Measurements from ENCODE around the gene ALG11. TPM values are rescaled to one million over a fixed set of nuclear protein-coding genes. Genes with fewer than 3 reads are reported as not detected.
A peak's percentile ranks its signal among the peaks of the same experiment; 100 is the strongest.
"Not testable (repeated sequence)": the region's sequence is repeated elsewhere in the genome, so short reads cannot be mapped to it uniquely, and the experiment has no call there.

ALG11 gene
- total RNA-seq, 1 experiment from 2014 or later, result 30.9 TPM

DNA sequence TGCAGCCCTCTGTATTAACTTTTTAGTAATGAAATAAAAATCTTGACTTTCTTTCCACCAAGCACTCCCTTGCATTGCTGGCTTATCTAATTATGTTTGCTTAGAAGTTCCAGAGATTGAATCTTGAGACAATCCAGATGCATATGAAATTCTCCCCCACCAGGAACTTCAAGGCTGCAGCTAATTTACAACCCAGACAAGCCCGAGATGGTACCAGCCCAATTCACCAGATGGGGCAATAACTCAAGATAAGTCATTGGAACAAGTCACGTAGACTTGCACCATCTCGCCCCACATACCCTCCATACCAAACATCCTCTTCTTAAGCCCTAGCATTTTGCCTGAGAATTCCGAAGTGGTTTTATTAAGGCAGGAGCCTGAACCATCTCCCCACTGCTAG lies 41.3 kb downstream of the ALG11 start:
- no TSS peak for BruUV-seq (replicated peaks)
- H3K4me3 ChIP-seq (ENCODE audit: low read depth, low read length, poor library complexity, severe bottlenecking), result no peak overlapping the region
- TF ChIP-seq, protein P1, sequence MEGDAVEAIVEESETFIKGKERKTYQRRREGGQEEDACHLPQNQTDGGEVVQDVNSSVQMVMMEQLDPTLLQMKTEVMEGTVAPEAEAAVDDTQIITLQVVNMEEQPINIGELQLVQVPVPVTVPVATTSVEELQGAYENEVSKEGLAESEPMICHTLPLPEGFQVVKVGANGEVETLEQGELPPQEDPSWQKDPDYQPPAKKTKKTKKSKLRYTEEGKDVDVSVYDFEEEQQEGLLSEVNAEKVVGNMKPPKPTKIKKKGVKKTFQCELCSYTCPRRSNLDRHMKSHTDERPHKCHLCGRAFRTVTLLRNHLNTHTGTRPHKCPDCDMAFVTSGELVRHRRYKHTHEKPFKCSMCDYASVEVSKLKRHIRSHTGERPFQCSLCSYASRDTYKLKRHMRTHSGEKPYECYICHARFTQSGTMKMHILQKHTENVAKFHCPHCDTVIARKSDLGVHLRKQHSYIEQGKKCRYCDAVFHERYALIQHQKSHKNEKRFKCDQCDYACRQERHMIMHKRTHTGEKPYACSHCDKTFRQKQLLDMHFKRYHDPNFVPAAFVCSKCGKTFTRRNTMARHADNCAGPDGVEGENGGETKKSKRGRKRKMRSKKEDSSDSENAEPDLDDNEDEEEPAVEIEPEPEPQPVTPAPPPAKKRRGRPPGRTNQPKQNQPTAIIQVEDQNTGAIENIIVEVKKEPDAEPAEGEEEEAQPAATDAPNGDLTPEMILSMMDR (conservative IDR thresholded peaks at IDR 0.05; ENCODE audit: low read depth, low read length), result no peak
- no peak for TF ChIP-seq EZH2 (IDR thresholded peaks at IDR 0.05; ENCODE audit: borderline replicate concordance, low read depth, low read length, poor library complexity, severe bottlenecking)
- H3K9me3 ChIP-seq (ENCODE audit: low read depth, low read length, poor library complexity, severe bottlenecking), result no peaks in the 10 kb centered on the region
- H3K27me3 ChIP-seq (replicated peaks; ENCODE audit: insufficient read depth, low read depth, low read length, poor library complexity), result no peaks in the 10 kb centered on the region
- H3K4me1 ChIP-seq (ENCODE audit: insufficient read depth, low read length, poor library complexity, severe bottlenecking), result no peaks in the 10 kb centered on the region
- intact Hi-C loops (cut with micrococcal nuclease; ENCODE audit: unreplicated experiment), result no loop called here
- DNase-seq (ENCODE audit: low spot score), result no peak
- no peaks in the 10 kb centered on the region for H3K36me3 ChIP-seq (ENCODE audit: insufficient read depth, low read length, poor library complexity, severe bottlenecking)
- H3K27ac ChIP-seq (ENCODE audit: low read depth, low read length, poor library complexity, severe bottlenecking), result no peak overlapping the region
- POLR2A ChIA-PET (ENCODE audit: low non-redundant PET), result no interaction called here
- CTCF ChIA-PET, result no interaction called here

DNA sequence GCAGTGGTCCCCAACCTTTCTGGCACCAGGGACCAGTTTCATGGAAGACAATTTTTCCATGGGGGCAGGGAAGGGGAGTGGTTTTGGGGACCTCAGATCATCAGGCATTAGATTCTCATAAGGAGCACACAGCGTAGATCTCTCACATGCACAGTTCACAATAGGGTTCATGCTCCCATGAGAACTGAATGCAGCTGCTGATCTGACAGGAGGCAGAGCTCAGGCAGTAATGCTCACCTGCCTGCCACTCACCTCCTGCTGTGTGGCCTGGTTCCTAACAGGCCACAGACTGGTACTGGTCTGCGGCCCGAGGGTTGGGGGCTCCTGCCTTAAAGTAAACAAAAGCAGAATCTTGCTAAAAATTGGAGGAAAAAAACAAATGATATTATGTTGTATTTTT lies 48.9 kb downstream of the ALG11 start:
- H3K4me3 ChIP-seq (ENCODE audit: low read depth, low read length, poor library complexity, severe bottlenecking); H3K36me3 ChIP-seq (ENCODE audit: insufficient read depth, low read length, poor library complexity, severe bottlenecking); BruUV-seq (replicated peaks); DNase-seq (ENCODE audit: low spot score); H3K9me3 ChIP-seq (ENCODE audit: low read depth, low read length, poor library complexity, severe bottlenecking); H3K27me3 ChIP-seq (replicated peaks; ENCODE audit: insufficient read depth, low read depth, low read length, poor library complexity); POLR2A ChIA-PET (ENCODE audit: low non-redundant PET); H3K27ac ChIP-seq (ENCODE audit: low read depth, low read length, poor library complexity, severe bottlenecking); intact Hi-C loops (cut with micrococcal nuclease; ENCODE audit: unreplicated experiment): not testable (repeated sequence)
- CTCF ChIA-PET, result interaction anchor here (1.0 kb wide), 1 partner anchor 390 kb away, joined by 4 read pairs; the partner anchor contains the start of gene VPS36
- H3K4me1 ChIP-seq (ENCODE audit: insufficient read depth, low read length, poor library complexity, severe bottlenecking), result peaks cover 12% of the 10 kb centered on the region

DNA sequence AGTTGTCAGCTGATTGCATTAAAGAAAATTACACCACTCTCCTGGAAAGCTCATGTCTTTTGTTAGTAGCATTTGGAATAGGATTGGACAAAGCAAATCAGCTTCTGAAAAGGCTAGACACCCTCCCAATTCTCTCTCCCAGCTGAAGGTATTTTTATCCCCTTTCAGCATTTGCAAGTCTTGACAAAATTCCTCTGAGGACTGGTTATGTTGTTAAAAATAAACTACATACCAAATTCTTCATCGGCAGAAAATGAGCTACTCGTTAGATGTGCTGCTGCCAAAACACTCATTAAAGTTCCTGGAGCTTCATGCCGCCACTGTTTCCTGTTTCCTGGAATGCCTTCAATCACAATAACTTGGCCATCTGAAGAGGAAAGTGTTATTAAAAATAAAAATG lies 49.4 kb downstream of the ALG11 start:
- Histone ChIP-seq H3K9me3 (ENCODE audit: low read depth, low read length, poor library complexity, severe bottlenecking) (peaks cover 9% of the 10 kb centered on the region), H3K36me3 (ENCODE audit: insufficient read depth, low read length, poor library complexity, severe bottlenecking) (no peaks in the 10 kb centered on the region), H3K4me3 (ENCODE audit: low read depth, low read length, poor library complexity, severe bottlenecking) (no peak overlapping the region), H3K4me1 (ENCODE audit: insufficient read depth, low read length, poor library complexity, severe bottlenecking) (peaks cover 12% of the 10 kb centered on the region), H3K27me3 (replicated peaks; ENCODE audit: insufficient read depth, low read depth, low read length, poor library complexity) (no peaks in the 10 kb centered on the region), H3K27ac (ENCODE audit: low read depth, low read length, poor library complexity, severe bottlenecking) (no peak overlapping the region)
- no peak for TF ChIP-seq EZH2 (IDR thresholded peaks at IDR 0.05; ENCODE audit: borderline replicate concordance, low read depth, low read length, poor library complexity, severe bottlenecking)
- TF ChIP-seq, protein P1 (conservative IDR thresholded peaks at IDR 0.05; ENCODE audit: low read depth, low read length), result no peak
- POLR2A ChIA-PET (ENCODE audit: low non-redundant PET), result no interaction called here
- intact Hi-C loops (cut with micrococcal nuclease; ENCODE audit: unreplicated experiment), result no loop called here
- BruUV-seq (replicated peaks), result no TSS peak
- DNase-seq (ENCODE audit: low spot score), result peak; percentile 73
- CTCF ChIA-PET, result interaction anchor here (1.0 kb wide), 1 partner anchor 389 kb away, joined by 4 read pairs; the partner anchor contains the start of gene VPS36

DNA sequence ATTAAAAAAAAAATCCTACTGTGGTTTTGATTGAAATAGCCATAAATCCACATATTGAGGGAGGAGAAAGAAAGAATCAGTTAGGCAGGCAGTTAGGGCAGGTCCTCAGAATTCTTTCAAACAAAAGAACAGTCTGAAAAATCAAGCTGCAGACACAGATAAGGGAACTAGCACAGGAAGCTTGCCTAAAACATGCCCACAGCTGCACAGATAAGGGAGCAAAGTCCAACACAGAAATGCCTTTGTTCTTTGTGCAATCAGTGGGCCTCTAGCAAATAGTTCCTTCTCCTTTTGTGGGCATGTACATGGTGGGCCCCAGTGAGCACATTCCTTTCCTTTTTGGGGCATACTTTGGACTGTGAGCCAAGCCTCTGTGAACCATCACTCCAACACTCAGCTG lies 55.0 kb downstream of the ALG11 start:
- no peak for DNase-seq (ENCODE audit: low spot score)
- peaks cover under 1% of the 10 kb centered on the region for H3K4me1 ChIP-seq (ENCODE audit: insufficient read depth, low read length, poor library complexity, severe bottlenecking)
- no peaks in the 10 kb centered on the region for H3K36me3 ChIP-seq (ENCODE audit: insufficient read depth, low read length, poor library complexity, severe bottlenecking)
- no peak overlapping the region for H3K4me3 ChIP-seq (ENCODE audit: low read depth, low read length, poor library complexity, severe bottlenecking)
- POLR2A ChIA-PET (ENCODE audit: low non-redundant PET), result no interaction called here
- H3K27me3 ChIP-seq (replicated peaks; ENCODE audit: insufficient read depth, low read depth, low read length, poor library complexity), result no peaks in the 10 kb centered on the region
- H3K27ac ChIP-seq (ENCODE audit: low read depth, low read length, poor library complexity, severe bottlenecking), result no peak overlapping the region
- H3K9me3 ChIP-seq (ENCODE audit: low read depth, low read length, poor library complexity, severe bottlenecking), result peaks cover 21% of the 10 kb centered on the region
- intact Hi-C loops (cut with micrococcal nuclease; ENCODE audit: unreplicated experiment), result no loop called here
- no TSS peak for BruUV-seq (replicated peaks)
- TF ChIP-seq, protein P1 (conservative IDR thresholded peaks at IDR 0.05; ENCODE audit: low read depth, low read length), result no peak
- TF ChIP-seq EZH2 (IDR thresholded peaks at IDR 0.05; ENCODE audit: borderline replicate concordance, low read depth, low read length, poor library complexity, severe bottlenecking), result no peak
- CTCF ChIA-PET, result no interaction called here

Measured in A673 (cell line).